Measurements from ENCODE around the gene SYT5.

DNA sequence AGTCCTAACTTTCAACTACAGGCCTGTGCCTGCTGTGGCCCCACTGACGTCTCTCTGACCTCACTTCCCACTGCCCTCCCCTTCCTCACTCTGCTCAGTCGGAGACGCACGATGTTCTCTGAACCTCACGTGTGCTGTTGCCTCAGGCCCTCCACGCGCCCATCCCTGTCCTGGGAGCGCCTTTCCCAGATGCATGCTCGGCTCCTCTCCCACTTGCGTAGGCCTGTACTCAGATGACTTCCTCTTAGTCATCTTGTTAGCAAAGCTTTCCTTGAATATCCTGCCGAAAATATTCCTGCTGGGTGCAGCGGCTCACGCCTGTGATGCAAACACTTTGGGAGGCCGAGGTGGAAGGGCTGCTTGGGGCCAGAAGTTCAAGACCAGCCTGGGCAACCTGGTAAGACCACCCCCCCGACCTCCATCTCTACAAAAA, 9.3 kb upstream of the SYT5 start:
- TF ChIP-seq, protein P1, sequence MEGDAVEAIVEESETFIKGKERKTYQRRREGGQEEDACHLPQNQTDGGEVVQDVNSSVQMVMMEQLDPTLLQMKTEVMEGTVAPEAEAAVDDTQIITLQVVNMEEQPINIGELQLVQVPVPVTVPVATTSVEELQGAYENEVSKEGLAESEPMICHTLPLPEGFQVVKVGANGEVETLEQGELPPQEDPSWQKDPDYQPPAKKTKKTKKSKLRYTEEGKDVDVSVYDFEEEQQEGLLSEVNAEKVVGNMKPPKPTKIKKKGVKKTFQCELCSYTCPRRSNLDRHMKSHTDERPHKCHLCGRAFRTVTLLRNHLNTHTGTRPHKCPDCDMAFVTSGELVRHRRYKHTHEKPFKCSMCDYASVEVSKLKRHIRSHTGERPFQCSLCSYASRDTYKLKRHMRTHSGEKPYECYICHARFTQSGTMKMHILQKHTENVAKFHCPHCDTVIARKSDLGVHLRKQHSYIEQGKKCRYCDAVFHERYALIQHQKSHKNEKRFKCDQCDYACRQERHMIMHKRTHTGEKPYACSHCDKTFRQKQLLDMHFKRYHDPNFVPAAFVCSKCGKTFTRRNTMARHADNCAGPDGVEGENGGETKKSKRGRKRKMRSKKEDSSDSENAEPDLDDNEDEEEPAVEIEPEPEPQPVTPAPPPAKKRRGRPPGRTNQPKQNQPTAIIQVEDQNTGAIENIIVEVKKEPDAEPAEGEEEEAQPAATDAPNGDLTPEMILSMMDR (conservative IDR thresholded peaks at IDR 0.05; ENCODE audit: low read length): no peak
- TF ChIP-seq EZH2phosphoT487 (IDR thresholded peaks at IDR 0.05; ENCODE audit: borderline replicate concordance, low read depth, low read length): no peak

All from OCI-LY7 (cell line).